Measurements from ENCODE around the gene TMEM181. TPM values are rescaled to one million over a fixed set of nuclear protein-coding genes. Genes with fewer than 3 reads are reported as not detected.

The TMEM181 gene
- total and polyA plus RNA-seq, 2 of the 13 experiments (the other 11 are each of a cell fraction or from before 2014, with no cell fraction given): 59.1 to 108 TPM

DNA sequence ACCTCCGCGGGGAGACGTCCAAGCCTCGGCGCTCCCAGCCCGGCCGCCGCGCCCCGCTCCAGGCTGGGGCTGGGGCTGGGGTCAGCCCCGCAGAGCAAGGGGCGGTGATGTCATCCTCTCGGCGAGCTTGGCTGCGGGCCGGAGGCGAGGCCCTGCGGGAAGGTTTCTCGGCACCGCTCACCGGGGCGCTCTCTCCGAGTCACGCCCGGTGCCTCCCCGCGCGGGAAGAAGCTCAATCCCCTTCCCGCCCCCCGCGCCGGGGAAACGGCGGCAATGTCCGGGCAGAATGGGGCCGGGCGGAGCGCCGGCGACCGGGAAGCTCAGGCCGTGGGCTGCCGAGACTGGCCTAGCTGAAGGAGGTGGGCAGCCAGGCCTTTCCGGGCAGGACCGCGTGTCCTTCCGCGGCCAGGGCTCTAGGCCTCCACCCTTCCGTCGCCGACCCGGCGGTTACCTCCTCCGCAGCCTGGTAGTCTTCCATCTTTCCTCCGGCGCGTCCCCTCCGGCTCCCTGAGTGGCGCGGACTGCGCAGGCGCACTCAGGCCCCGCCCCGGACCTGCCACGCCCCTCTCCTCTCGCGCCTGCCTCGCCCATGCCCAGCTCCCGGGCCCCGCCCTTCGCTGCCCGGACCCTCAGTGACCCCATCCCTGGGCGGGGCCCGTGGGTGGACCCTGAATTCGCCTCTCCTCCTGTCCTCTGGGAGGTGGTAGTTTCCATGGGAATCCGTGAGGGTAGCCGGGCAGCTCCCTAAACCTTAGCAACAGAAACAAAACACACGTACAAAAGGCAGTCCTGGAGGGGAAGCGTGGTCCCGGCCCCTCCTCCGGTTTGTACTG lies 84.6 kb downstream of the TMEM181 start, which contains the start of gene DYNLT1 (continued):
- TF ChIP-seq, protein P1, sequence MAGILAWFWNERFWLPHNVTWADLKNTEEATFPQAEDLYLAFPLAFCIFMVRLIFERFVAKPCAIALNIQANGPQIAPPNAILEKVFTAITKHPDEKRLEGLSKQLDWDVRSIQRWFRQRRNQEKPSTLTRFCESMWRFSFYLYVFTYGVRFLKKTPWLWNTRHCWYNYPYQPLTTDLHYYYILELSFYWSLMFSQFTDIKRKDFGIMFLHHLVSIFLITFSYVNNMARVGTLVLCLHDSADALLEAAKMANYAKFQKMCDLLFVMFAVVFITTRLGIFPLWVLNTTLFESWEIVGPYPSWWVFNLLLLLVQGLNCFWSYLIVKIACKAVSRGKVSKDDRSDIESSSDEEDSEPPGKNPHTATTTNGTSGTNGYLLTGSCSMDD (CRISPR knock-in tag; IDR thresholded peaks at IDR 0.05): no peak
- TF ChIP-seq KLF12 (CRISPR knock-in tag; IDR thresholded peaks at IDR 0.05; ENCODE audit: borderline replicate concordance) (peak; percentile 97), ZNF296 (CRISPR knock-in tag; conservative IDR thresholded peaks at IDR 0.05) (no peak), SMYD3 (CRISPR knock-in tag; IDR thresholded peaks at IDR 0.05) (0 out of 2 replicates have a peak, but pooled peaks have one; percentile 56), ZBTB21 (CRISPR knock-in tag; IDR thresholded peaks at IDR 0.05) (no peak), NFIC (IDR thresholded peaks at IDR 0.05; ENCODE audit: low read length) (no peak), SP5 (CRISPR knock-in tag; IDR thresholded peaks at IDR 0.05; ENCODE audit: borderline replicate concordance, low read depth) (peak; percentile 83), ZNF878 (CRISPR knock-in tag; IDR thresholded peaks at IDR 0.05) (peak; percentile 71; the same call in 1 of the 2 replicates), ASH2L (IDR thresholded peaks at IDR 0.05; ENCODE audit: insufficient read length, low read depth, low read length) (peak; percentile 95), ZSCAN22 (CRISPR knock-in tag; IDR thresholded peaks at IDR 0.05) (no peak), PAX8 (CRISPR knock-in tag; IDR thresholded peaks at IDR 0.05; ENCODE audit: borderline replicate concordance) (peak; percentile 96)
- TF ChIP-seq, protein P2, sequence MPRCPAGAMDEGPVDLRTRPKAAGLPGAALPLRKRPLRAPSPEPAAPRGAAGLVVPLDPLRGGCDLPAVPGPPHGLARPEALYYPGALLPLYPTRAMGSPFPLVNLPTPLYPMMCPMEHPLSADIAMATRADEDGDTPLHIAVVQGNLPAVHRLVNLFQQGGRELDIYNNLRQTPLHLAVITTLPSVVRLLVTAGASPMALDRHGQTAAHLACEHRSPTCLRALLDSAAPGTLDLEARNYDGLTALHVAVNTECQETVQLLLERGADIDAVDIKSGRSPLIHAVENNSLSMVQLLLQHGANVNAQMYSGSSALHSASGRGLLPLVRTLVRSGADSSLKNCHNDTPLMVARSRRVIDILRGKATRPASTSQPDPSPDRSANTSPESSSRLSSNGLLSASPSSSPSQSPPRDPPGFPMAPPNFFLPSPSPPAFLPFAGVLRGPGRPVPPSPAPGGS (CRISPR knock-in tag; IDR thresholded peaks at IDR 0.05): peak; percentile 94
- TF ChIP-seq, protein P3, sequence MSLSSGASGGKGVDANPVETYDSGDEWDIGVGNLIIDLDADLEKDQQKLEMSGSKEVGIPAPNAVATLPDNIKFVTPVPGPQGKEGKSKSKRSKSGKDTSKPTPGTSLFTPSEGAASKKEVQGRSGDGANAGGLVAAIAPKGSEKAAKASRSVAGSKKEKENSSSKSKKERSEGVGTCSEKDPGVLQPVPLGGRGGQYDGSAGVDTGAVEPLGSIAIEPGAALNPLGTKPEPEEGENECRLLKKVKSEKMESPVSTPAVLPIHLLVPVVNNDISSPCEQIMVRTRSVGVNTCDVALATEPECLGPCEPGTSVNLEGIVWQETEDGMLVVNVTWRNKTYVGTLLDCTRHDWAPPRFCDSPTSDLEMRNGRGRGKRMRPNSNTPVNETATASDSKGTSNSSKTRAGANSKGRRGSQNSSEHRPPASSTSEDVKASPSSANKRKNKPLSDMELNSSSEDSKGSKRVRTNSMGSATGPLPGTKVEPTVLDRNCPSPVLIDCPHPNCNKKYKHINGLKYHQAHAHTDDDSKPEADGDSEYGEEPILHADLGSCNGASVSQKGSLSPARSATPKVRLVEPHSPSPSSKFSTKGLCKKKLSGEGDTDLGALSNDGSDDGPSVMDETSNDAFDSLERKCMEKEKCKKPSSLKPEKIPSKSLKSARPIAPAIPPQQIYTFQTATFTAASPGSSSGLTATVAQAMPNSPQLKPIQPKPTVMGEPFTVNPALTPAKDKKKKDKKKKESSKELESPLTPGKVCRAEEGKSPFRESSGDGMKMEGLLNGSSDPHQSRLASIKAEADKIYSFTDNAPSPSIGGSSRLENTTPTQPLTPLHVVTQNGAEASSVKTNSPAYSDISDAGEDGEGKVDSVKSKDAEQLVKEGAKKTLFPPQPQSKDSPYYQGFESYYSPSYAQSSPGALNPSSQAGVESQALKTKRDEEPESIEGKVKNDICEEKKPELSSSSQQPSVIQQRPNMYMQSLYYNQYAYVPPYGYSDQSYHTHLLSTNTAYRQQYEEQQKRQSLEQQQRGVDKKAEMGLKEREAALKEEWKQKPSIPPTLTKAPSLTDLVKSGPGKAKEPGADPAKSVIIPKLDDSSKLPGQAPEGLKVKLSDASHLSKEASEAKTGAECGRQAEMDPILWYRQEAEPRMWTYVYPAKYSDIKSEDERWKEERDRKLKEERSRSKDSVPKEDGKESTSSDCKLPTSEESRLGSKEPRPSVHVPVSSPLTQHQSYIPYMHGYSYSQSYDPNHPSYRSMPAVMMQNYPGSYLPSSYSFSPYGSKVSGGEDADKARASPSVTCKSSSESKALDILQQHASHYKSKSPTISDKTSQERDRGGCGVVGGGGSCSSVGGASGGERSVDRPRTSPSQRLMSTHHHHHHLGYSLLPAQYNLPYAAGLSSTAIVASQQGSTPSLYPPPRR (CRISPR knock-in tag; IDR thresholded peaks at IDR 0.05; ENCODE audit: borderline replicate concordance): peak; percentile 75; the same call in 1 of the 2 replicates
- TF ChIP-seq, protein P4, sequence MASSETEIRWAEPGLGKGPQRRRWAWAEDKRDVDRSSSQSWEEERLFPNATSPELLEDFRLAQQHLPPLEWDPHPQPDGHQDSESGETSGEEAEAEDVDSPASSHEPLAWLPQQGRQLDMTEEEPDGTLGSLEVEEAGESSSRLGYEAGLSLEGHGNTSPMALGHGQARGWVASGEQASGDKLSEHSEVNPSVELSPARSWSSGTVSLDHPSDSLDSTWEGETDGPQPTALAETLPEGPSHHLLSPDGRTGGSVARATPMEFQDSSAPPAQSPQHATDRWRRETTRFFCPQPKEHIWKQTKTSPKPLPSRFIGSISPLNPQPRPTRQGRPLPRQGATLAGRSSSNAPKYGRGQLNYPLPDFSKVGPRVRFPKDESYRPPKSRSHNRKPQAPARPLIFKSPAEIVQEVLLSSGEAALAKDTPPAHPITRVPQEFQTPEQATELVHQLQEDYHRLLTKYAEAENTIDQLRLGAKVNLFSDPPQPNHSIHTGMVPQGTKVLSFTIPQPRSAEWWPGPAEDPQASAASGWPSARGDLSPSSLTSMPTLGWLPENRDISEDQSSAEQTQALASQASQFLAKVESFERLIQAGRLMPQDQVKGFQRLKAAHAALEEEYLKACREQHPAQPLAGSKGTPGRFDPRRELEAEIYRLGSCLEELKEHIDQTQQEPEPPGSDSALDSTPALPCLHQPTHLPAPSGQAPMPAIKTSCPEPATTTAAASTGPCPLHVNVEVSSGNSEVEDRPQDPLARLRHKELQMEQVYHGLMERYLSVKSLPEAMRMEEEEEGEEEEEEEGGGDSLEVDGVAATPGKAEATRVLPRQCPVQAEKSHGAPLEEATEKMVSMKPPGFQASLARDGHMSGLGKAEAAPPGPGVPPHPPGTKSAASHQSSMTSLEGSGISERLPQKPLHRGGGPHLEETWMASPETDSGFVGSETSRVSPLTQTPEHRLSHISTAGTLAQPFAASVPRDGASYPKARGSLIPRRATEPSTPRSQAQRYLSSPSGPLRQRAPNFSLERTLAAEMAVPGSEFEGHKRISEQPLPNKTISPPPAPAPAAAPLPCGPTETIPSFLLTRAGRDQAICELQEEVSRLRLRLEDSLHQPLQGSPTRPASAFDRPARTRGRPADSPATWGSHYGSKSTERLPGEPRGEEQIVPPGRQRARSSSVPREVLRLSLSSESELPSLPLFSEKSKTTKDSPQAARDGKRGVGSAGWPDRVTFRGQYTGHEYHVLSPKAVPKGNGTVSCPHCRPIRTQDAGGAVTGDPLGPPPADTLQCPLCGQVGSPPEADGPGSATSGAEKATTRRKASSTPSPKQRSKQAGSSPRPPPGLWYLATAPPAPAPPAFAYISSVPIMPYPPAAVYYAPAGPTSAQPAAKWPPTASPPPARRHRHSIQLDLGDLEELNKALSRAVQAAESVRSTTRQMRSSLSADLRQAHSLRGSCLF (CRISPR knock-in tag; IDR thresholded peaks at IDR 0.05; ENCODE audit: borderline replicate concordance): no peak
- TF ChIP-seq, protein P5, sequence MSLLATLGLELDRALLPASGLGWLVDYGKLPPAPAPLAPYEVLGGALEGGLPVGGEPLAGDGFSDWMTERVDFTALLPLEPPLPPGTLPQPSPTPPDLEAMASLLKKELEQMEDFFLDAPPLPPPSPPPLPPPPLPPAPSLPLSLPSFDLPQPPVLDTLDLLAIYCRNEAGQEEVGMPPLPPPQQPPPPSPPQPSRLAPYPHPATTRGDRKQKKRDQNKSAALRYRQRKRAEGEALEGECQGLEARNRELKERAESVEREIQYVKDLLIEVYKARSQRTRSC (CRISPR knock-in tag; IDR thresholded peaks at IDR 0.05; ENCODE audit: low read depth): no peak

Data from HepG2 (cell line).